ENCODE measurements around the gene SLC2A11. TPM values are rescaled to one million over a fixed set of nuclear protein-coding genes. Genes with fewer than 3 reads are reported as not detected.
A peak's percentile ranks its signal among the peaks of the same experiment; 100 is the strongest.

The SLC2A11 gene
- total RNA-seq, 2 donors from 2014 or later = 23.6 to 32.3 TPM

GRCh38 chr22:23896166-23896522 is 38.5 kb downstream of the SLC2A11 start:
- Histone ChIP-seq H3K9me3 (no peaks in the 10 kb centered on the region), H3K4me1 (peaks cover 34% of the 10 kb centered on the region), H3K27me3 (no peaks in the 10 kb centered on the region), H3K4me3 (no peak overlapping the region), H3K27ac (peak overlapping the region in 1 of 4 donors; percentile 99), H3K36me3 (replicated peaks in 1 of 2; ENCODE audit: insufficient read depth in 1 of 2, low read depth in 2 of 2) (peaks cover 0 to 2% of the 10 kb centered on the region in 2 donors)
- TF ChIP-seq POLR2A (IDR thresholded peaks at IDR 0.05) = no peak
- no peak for TF ChIP-seq CTCF (IDR thresholded peaks at IDR 0.05)
- DNase-seq (no peak), ATAC-seq (no peak)
- intact Hi-C loops (cut with DNase I) = no loop called here
- WGBS, 2 donors = 83 to 95% methylated on average over 4 to 5 of the region's 5 CpGs

GRCh38 chr22:23896523-23897186 is 39.0 kb downstream of the SLC2A11 start:
- H3K27ac ChIP-seq = no peak overlapping the region
- no peaks in the 10 kb centered on the region for H3K27me3 ChIP-seq

DNA sequence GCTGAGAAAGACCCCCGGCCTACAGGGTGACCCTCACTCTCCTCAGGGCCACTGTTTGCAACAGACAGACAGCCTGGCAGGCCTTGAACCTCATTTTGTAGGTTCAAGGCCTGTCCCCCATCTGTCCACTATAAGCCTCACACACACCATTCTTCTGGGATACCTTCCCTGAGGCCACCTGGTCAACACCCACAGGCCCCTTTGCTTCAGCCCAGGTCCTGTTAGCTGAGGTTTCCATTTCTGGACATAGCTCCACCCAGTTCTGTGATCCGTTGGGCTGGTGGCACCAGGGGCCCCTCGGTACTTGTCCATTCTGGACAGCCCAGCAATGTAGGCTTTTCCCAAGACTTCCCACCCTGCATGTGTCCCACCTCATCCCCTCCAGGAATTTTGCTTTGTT is 39.6 kb downstream of the SLC2A11 start:
- Histone ChIP-seq H3K27me3 (no peaks in the 10 kb centered on the region), H3K27ac (no peak overlapping the region), H3K9me3 (no peaks in the 10 kb centered on the region), H3K36me3 (replicated peaks in 1 of 2; ENCODE audit: insufficient read depth in 1 of 2, low read depth in 2 of 2) (peaks cover 0 to 2% of the 10 kb centered on the region in 2 donors), H3K4me1 (peaks cover 34% of the 10 kb centered on the region), H3K4me3 (no peak overlapping the region)
- intact Hi-C loops (cut with DNase I) = no loop called here
- DNase-seq = no peak
- no peak for TF ChIP-seq CTCF (IDR thresholded peaks at IDR 0.05)
- TF ChIP-seq POLR2A (IDR thresholded peaks at IDR 0.05) = no peak
- 90 to 96% methylated on average over 3 of the region's 3 CpGs for WGBS, 2 donors
- ATAC-seq = no peak

More at GRCh38 chr22:23896523-23897186, 39.0 kb downstream of the SLC2A11 start:
- no peak for DNase-seq
- Histone ChIP-seq H3K4me3 (no peak overlapping the region), H3K9me3 (no peaks in the 10 kb centered on the region), H3K4me1 (peaks cover 34% of the 10 kb centered on the region), H3K36me3 (replicated peaks in 1 of 2; ENCODE audit: insufficient read depth in 1 of 2, low read depth in 2 of 2) (peaks cover 0 to 2% of the 10 kb centered on the region in 2 donors)
- intact Hi-C loops (cut with DNase I) = no loop called here
- ATAC-seq = no peak
- 79 to 93% methylated on average over 6 to 8 of the region's 8 CpGs for WGBS, 2 donors
- TF ChIP-seq POLR2A (IDR thresholded peaks at IDR 0.05) (no peak), CTCF (IDR thresholded peaks at IDR 0.05) (no peak)

DNA sequence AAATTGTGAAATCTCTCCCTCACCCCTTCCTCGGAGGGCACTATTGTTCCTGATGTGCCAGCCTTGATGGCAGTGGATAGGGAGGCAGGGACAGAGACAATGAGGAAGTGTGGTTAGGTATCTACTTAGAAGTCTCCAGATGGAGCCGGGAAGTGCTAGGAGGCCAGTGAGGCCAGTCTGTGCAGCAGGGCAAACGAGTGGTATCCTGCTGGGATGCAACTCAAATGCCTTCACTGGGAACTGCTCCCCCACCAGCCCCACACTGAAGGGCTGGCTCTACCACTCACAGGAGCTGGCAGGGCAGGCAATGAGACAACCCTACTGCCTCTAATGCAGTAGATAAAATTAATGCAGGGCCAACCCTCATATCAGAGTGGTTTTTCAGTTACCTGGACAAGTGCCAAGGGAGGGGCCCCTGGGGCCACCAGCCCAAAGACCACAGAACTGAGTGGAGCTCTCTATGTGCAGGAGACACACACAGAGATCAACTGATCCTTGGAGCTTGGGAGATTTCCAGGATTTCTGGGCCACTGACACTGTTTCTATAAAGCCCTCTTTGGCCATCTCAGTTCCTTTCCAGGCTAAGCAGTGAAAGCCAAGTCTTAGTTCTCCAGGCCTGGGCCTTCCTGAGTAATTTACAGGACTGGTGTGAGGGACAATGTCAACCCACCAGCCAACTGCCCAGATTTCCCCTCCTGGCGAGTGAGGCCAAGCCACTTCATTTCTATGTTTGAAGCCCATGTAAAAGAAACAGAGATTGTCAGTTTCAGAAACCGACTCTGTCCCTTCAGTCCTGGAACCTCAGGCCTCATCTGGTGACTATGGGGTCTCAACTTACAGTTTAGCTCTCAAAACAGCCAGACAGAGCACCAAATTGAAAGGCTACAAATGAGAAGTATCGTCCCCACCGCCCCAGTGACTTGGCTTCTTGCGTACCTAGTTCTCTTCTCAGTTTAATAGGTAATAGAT is 40.6 kb downstream of the SLC2A11 start:
- H3K36me3 ChIP-seq (replicated peaks in 1 of 2; ENCODE audit: insufficient read depth in 1 of 2, low read depth in 2 of 2) = peaks cover 0 to 2% of the 10 kb centered on the region in 2 donors
- peaks cover 34% of the 10 kb centered on the region for H3K4me1 ChIP-seq
- no peak overlapping the region for H3K4me3 ChIP-seq
- no peaks in the 10 kb centered on the region for H3K27me3 ChIP-seq
- TF ChIP-seq CTCF (IDR thresholded peaks at IDR 0.05) (no peak), POLR2A (IDR thresholded peaks at IDR 0.05) (no peak)
- peak overlapping the region in 1 of 4 donors; percentile 32 for H3K27ac ChIP-seq
- intact Hi-C loops (cut with DNase I) = no loop called here
- ATAC-seq = no peak
- no peak for DNase-seq
- 57 to 63% methylated on average over 8 of the region's 8 CpGs for WGBS, 2 donors
- H3K9me3 ChIP-seq = no peaks in the 10 kb centered on the region

Data from body of pancreas (tissue), 4 donors.